Measurements from ENCODE around the gene PRR12. TPM values are rescaled to one million over a fixed set of nuclear protein-coding genes. Genes with fewer than 3 reads are reported as not detected.

The PRR12 gene
- total and polyA plus RNA-seq, 9 of the 15 experiments (the other 6 are each of a cell fraction or from before 2014, with no cell fraction given): 0.01 to 21.1 (median 0.98) TPM

GRCh38 chr19:49654581-49654980 is 63.6 kb downstream of the PRR12 start (continued):
- TF ChIP-seq MGA (IDR thresholded peaks at IDR 0.05) (no peak), KLF13 (tag; IDR thresholded peaks at IDR 0.05; ENCODE audit: borderline replicate concordance, low read depth) (no peak), ZNF263 (CRISPR knock-in tag; IDR thresholded peaks at IDR 0.05; ENCODE audit: borderline replicate concordance) (no peak), MYNN (IDR thresholded peaks at IDR 0.05) (no peak), MYNN (CRISPR knock-in tag; IDR thresholded peaks at IDR 0.05) (no peak), ASH1L (IDR thresholded peaks at IDR 0.05; ENCODE audit: borderline replicate concordance, low read depth, partially characterized antibody) (no peak), TRIM24 (IDR thresholded peaks at IDR 0.05) (no peak), ZSCAN32 (CRISPR knock-in tag; IDR thresholded peaks at IDR 0.05) (no peak), MCM7 (IDR thresholded peaks at IDR 0.05) (no peak), TEAD2 (tag; IDR thresholded peaks at IDR 0.05) (no peak), ZNF124 (CRISPR knock-in tag; IDR thresholded peaks at IDR 0.05) (no peak), DMBX1 (CRISPR knock-in tag; IDR thresholded peaks at IDR 0.05; ENCODE audit: borderline replicate concordance) (no peak), ZNF655 (CRISPR knock-in tag; IDR thresholded peaks at IDR 0.05) (no peak)

Measured in K562 (cell line).